Stimulated activated naive CD8-positive, alpha-beta T cell treated with anti-CD3 and anti-CD28 coated beads, Interleukin-15, Interleukin-2, amounts not matched to agents 100 ng/mL and 50 ng/mL, for 24 hours (primary cell): ENCODE data around the gene ARL16.

Experiments used
- H3K27ac Mint-ChIP-seq: one replicate; pipeline ENCODE4 v1.8.0; 2021; ENCODE audit warnings: mild to moderate bottlenecking, mixed read lengths
- H3K27me3 Mint-ChIP-seq: one replicate; pipeline ENCODE4 v1.8.0; 2021; ENCODE audit warnings: mixed read lengths
- H3K36me3 Mint-ChIP-seq: one replicate; pipeline ENCODE4 v1.8.0; 2021; ENCODE audit warnings: low read depth, mixed read lengths
- H3K4me1 Mint-ChIP-seq: one replicate; pipeline ENCODE4 v1.8.0; 2021; ENCODE audit warnings: low read depth, mixed read lengths
- H3K4me3 Mint-ChIP-seq: one replicate; pipeline ENCODE4 v1.8.0; 2021; ENCODE audit warnings: mild to moderate bottlenecking, mixed read lengths
- H3K9me3 Mint-ChIP-seq: one replicate; pipeline ENCODE4 v1.8.0; 2021; ENCODE audit warnings: mixed read lengths

ARL16 gene, protein sequence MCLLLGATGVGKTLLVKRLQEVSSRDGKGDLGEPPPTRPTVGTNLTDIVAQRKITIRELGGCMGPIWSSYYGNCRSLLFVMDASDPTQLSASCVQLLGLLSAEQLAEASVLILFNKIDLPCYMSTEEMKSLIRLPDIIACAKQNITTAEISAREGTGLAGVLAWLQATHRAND

DNA sequence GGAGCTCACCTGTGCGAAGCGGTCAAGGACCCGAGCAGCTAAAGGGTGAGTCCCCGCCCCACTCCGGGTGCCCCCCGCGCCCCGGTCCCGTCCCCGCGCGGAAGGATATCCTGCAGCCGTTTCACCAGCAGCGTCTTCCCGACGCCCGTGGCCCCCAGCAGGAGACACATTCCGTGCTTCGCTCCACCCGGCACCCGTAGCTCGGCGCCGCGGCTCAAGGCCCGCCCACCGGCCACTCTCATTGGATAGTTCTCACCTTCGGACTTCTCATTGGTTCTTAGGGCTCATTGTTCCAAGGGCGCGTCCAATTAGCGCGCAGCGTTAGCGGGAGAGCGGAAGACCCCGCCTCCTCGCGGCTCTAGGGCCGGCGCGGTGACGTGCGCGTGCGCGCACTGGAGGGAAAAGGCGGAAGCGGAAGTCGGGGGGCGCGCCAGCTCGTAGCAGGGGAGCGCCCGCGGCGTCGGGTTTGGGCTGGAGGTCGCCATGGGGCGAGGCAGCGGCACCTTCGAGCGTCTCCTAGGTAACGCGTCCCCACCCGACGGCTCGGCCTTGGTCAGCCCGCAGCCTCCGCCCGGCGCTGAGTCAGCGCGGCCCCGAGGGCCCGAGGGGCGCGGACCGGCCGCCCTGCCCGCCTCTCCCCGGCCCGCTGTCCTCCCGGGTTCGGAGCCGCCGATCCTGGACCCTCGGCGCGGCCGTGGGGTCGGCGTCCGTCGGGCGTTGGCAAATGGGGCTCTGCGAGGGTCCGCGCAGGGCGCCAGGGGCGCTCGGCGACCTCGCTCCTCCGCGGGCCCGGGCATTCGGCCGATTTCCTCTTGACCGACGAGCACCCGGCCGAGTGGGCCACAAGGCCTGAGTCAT, at the start of gene ARL16, which contains the start of gene HGS:
Gene ARL16 (minus strand): TSS at position 214 of the 858 bp plus-strand sequence. CDS start 44 bp downstream, at position 170.
Gene HGS (plus strand): TSS at position 428 of the 858 bp plus-strand sequence. CDS start 56 bp downstream, at position 484.
- H3K36me3 Mint-ChIP-seq = peaks cover 36% of the 10 kb centered on the region
- peak within 1 kb of the TSS; percentile 94 for H3K4me3 Mint-ChIP-seq
- no peaks in the 10 kb centered on the region for H3K9me3 Mint-ChIP-seq
- no peaks in the 10 kb centered on the region for H3K27me3 Mint-ChIP-seq
- H3K27ac Mint-ChIP-seq = peak within 1 kb of the TSS; percentile 92
- H3K4me1 Mint-ChIP-seq = peaks cover 35% of the 10 kb centered on the region

DNA sequence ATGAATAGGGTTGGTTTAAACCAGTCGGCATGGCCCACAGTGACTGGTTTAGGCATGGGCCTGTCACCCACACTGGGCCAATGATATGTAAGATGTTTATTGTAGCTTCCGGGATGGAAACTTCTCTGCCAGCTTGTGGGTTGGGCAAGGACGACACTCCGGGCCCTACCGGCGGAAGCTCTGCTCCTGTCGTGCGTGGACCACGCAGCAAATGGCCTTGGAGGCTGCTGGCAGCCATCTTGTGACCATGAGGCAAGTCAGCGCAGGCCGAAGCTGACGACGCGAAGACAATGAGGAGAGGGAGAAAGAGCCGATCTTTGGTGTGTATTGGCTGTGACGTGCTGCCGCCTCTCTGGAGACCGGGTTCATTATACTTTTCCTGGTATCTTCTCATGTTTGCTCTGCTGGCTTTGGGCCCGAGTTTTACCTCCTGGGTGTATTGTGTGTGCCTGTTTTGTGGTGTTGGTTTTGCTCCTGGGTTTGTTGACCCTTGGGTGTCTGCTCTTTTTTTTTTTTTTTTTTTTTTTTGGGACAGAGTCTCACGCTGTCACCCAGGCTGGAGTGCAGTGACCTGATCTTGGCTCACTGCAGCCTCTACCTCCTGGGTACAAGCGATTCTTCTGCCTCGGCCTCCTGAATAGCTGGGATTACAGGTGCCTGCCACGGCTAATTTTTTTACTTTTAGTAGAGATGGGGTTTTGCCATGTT, 43.9 kb upstream of the ARL16 start:
- H3K9me3 Mint-ChIP-seq = no peaks in the 10 kb centered on the region
- no peaks in the 10 kb centered on the region for H3K4me1 Mint-ChIP-seq
- no peak overlapping the region for H3K27ac Mint-ChIP-seq
- no peak overlapping the region for H3K4me3 Mint-ChIP-seq
- H3K36me3 Mint-ChIP-seq = no peaks in the 10 kb centered on the region
- peaks cover 27% of the 10 kb centered on the region for H3K27me3 Mint-ChIP-seq

DNA sequence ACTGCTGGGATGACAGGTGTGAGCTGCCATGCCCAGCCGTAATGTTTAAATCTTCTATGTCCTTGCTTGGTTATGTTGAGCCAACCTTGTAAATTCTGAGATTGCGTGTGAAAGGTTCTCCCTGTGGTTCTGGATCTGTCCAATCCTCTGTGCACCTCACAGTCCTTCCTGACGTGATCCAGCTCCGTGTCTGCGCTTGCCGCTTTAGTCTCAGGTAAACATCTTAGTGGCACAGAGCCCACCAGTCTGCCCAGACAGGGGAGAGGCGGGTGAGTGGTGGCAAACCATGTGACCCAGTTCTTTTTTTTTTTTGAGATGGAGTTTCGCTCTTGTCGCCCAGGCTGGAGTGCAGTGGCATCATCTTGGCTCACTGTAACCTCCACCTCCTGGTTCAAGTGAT, 42.4 kb upstream of the ARL16 start:
- Mint-ChIP-seq H3K4me1 (no peaks in the 10 kb centered on the region), H3K36me3 (no peaks in the 10 kb centered on the region), H3K27me3 (peaks cover 20% of the 10 kb centered on the region), H3K9me3 (no peaks in the 10 kb centered on the region), H3K4me3 (no peak overlapping the region), H3K27ac (no peak overlapping the region)

DNA sequence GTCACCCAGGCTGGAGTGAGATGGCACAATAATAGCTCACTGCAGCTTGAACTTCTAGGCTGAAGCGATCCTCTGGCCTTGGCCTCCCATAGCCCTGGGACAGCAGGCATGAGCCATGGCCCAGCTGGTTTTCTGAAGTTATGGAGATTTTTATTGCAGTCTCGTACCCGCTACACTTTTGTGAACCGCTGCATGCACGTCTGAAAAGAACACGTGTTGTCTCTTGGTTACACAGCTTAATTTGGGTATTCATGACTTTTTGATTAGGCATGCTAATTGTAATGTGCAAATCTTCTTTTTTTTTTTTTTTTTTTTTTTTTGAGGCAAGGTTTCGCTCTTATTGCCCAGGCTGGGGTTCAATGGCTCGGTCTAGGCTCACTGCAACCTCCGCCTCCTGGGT, 41.8 kb upstream of the ARL16 start:
- H3K27me3 Mint-ChIP-seq = peaks cover 17% of the 10 kb centered on the region
- no peaks in the 10 kb centered on the region for H3K9me3 Mint-ChIP-seq
- no peaks in the 10 kb centered on the region for H3K4me1 Mint-ChIP-seq
- no peaks in the 10 kb centered on the region for H3K36me3 Mint-ChIP-seq
- H3K27ac Mint-ChIP-seq = no peak overlapping the region
- no peak overlapping the region for H3K4me3 Mint-ChIP-seq

DNA sequence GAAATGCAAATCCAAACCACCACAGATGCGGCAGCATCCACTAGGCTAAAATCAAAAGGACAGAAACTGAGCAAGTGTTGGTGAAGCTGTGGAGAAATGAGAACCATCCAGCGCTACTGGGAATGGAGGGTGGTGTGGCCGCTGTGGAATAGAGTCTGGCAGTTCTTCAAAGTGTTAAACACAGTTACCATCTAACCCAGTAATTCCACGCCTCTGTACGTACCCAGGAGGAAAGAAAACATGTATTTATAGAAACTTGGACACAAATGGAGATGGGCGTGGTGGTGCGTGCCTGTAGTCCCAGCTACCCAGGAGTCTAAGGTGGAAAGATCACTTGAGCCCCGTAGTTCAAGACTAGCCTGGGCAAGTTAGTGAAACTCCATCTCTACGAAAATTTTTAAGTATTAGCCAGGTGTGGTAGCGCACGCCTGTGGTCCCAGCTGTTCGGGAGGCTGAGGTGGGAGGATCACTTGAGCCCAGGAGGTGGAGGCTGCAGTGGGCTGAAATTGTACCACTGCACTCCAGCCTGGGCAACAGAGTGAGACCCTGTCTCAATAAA, 40.1 kb upstream of the ARL16 start:
- no peak overlapping the region for H3K4me3 Mint-ChIP-seq
- no peaks in the 10 kb centered on the region for H3K36me3 Mint-ChIP-seq
- H3K9me3 Mint-ChIP-seq = no peaks in the 10 kb centered on the region
- no peak overlapping the region for H3K27ac Mint-ChIP-seq
- H3K27me3 Mint-ChIP-seq = peaks cover 17% of the 10 kb centered on the region
- no peaks in the 10 kb centered on the region for H3K4me1 Mint-ChIP-seq

DNA sequence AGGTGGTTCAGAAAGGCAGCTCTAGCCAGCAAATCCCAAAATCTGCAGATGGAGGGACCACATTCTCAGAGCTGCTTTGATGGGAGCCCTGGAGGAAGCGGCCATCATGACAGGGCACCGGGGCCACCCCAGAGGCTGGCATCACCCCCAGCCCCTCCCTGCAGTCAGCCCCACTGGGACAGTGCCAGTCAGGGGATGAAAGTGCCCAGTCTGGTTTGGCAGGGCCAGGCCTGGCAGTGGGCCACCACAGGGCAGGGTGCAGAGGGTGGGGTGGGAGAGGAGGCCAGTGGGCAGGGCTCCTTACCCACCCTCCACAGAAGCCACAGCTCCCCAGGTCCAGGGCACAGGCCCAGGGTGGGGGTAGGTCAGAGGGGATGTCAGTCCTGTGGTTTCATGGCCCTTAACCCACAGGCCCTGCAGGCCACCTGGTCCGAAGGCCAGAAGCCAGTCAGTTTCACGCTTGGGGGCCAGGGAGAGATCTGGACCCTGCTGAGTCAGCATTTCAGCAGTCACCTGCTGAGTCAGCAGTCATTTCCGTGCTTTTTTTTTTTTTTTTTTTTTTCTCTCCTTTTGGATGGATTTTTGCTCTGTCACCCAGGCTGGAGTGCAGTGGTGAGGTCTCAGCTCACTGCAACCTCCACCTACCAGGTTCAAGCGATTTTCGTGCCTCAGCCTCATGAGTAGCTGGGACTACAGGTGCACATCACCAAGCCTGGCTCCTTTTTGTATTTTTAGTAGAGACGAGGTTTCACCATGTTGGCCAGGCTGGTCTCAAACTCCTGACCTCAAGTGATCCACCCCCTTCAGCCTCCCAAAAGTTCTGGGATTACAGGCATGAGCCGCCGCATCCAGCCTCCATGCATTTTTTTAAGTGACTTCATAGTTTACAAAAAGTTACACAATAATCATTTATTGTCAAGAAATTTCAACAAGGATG, 38.9 kb upstream of the ARL16 start:
- Mint-ChIP-seq H3K4me1 (no peaks in the 10 kb centered on the region), H3K27ac (no peak overlapping the region), H3K36me3 (no peaks in the 10 kb centered on the region), H3K27me3 (peaks cover 17% of the 10 kb centered on the region), H3K9me3 (no peaks in the 10 kb centered on the region), H3K4me3 (no peak overlapping the region)

DNA sequence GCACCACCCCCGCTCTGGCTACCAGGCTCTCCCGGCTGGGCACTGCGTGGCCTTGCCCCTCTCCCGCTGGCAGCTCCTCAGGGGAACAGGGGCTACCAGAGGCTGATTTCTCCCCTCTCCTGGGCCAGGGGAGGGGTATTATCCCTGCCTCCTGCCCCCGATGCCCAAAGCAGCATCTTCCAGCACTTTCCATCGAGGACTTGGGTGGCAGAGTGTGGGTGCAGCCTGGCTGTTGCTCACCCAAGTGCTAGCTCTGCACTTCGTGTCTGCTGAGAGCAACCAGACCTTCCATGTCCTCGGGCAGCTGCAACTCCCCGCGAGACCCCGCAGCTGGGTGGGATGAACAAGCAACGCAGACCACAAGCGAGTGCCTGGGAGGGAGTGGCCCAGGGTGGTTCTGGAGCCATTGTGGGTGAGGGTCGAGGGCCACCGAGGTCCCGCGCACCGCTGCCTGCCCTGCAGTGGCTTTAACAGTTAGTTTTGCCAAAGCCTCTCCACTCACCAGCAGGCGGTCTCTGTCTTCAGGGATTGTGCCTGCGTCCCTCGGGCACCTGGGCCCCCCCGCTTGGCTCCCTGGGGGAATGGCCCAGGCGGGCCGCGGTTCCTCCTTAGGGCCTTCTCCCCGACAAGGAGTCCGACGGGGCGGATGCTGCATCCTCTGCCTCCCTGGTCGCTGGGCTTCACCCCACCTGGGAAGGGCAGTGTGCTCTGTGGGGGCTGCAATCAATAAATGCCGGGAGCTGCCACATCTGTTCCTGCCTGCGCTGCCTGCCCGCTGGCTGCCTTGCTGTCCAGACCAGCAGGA, 36.9 kb upstream of the ARL16 start:
- Mint-ChIP-seq H3K27me3 (peaks cover 9% of the 10 kb centered on the region), H3K4me1 (no peaks in the 10 kb centered on the region), H3K9me3 (no peaks in the 10 kb centered on the region), H3K4me3 (no peak overlapping the region), H3K36me3 (no peaks in the 10 kb centered on the region), H3K27ac (no peak overlapping the region)

DNA sequence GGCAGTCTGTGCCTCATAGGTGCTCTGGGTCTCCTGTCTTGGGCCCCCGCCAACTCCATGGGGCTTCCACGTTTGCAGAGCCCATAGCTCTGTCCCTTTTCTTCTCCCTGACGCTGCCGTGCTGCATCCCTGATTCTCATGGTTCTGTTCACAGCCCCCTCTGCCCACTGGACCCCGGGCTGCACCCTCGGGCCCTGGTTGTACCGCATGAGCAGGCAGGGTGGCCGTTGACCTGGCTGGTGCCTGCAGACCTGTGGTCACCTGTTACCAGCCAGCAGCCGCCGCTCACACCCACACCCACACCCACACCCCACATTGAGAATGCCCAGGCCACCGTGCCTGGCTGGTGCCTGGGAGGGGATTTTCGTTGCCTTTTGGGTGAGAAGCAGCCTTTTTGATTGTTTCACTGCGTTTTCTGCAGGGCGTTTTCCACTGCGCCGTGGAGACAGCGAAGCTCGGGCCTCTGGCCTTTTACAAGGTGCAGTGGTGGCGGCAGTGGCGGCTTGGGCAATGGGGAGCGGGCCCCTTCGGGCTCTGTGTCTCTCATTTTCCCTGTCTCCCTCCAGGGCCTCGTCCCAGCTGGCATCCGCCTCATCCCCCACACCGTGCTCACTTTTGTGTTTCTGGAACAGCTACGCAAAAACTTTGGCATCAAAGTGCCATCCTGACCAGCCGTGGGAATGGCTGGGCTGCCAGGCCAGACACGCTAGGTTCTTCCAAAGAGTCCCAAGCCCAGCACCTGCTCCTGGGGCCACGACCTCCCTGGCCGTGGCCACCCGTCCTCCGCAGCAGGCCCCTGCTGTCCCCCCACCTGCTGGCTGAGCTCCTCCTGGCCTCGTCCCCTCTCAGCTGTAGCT, 36.0 kb upstream of the ARL16 start:
- H3K4me3 Mint-ChIP-seq = no peak overlapping the region
- no peaks in the 10 kb centered on the region for H3K9me3 Mint-ChIP-seq
- peaks cover 9% of the 10 kb centered on the region for H3K27me3 Mint-ChIP-seq
- H3K27ac Mint-ChIP-seq = no peak overlapping the region
- H3K4me1 Mint-ChIP-seq = no peaks in the 10 kb centered on the region
- H3K36me3 Mint-ChIP-seq = no peaks in the 10 kb centered on the region

DNA sequence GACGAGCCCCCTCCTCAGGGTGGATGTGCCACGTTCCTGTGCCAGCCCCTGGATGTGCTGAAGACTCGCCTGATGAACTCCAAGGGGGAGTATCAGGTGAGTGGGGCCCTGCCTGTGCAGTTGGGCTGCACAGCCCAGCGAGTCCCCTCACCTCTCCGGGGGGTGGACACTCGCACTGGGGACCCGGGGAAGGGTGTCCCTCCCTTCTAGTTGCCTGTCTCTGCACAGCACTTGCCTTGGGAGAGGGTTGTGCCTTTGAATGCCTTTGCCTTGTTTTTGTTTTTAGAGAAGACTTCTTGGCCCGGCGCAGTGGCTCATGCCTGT, 34.1 kb upstream of the ARL16 start:
- H3K4me3 Mint-ChIP-seq = no peak overlapping the region
- no peaks in the 10 kb centered on the region for H3K36me3 Mint-ChIP-seq
- no peak overlapping the region for H3K27ac Mint-ChIP-seq
- peaks cover 8% of the 10 kb centered on the region for H3K4me1 Mint-ChIP-seq
- H3K9me3 Mint-ChIP-seq = no peaks in the 10 kb centered on the region
- H3K27me3 Mint-ChIP-seq = no peaks in the 10 kb centered on the region

DNA sequence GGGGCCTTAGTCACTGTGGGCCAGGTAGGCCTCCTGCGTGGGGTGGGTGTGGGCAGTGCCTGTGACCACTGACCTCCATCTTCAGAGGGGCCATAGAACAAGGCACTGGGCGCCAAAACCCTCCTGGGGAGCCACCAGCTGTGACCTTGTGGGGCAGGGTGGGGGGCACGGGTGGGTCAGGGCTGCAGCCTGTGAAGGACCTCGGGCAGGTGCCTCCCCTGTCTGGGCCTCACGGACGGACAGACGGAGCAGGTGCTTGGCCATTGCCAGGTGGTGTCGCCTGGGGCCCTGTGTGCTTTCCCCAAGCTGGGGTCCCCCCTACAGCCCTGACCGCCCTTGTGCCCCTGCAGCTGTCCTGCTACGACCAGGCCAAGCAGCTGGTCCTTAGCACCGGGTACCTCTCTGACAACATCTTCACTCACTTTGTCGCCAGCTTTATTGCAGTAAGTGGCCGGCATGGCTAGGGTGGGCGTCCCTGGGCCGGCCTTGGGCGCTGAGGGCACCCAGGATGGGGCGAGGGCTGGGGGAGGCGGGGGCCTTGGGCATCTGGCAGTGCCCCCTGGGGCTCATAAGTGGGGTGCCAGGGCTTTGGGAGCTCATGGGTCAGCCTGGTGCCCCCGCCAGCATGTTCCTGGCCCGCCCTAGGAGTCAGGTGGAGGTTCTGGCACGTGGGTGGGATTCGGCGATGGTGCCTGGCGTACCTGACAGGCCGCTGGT, 33.6 kb upstream of the ARL16 start:
- peaks cover 9% of the 10 kb centered on the region for H3K4me1 Mint-ChIP-seq
- H3K27me3 Mint-ChIP-seq = no peaks in the 10 kb centered on the region
- no peak overlapping the region for H3K4me3 Mint-ChIP-seq
- no peaks in the 10 kb centered on the region for H3K36me3 Mint-ChIP-seq
- no peaks in the 10 kb centered on the region for H3K9me3 Mint-ChIP-seq
- no peak overlapping the region for H3K27ac Mint-ChIP-seq

DNA sequence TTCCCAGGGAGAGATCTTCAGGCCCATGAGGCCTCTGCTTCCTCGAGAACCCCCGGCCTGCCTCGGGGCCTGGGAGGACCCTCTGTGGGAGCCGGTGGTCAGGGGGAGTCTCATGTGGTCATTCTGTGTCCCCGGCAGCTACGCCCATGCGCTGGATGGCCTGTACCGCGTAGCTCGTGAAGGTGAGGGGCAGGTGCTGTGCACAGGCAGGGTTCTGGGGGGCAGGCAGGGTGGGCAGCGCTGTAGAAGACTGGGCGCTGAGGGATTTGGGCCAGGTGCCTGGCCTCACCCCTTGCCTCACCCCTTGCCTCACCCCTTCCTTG, 33.0 kb upstream of the ARL16 start:
- H3K36me3 Mint-ChIP-seq = no peaks in the 10 kb centered on the region
- no peaks in the 10 kb centered on the region for H3K27me3 Mint-ChIP-seq
- no peaks in the 10 kb centered on the region for H3K9me3 Mint-ChIP-seq
- no peak overlapping the region for H3K27ac Mint-ChIP-seq
- H3K4me3 Mint-ChIP-seq = no peak overlapping the region
- peaks cover 11% of the 10 kb centered on the region for H3K4me1 Mint-ChIP-seq

DNA sequence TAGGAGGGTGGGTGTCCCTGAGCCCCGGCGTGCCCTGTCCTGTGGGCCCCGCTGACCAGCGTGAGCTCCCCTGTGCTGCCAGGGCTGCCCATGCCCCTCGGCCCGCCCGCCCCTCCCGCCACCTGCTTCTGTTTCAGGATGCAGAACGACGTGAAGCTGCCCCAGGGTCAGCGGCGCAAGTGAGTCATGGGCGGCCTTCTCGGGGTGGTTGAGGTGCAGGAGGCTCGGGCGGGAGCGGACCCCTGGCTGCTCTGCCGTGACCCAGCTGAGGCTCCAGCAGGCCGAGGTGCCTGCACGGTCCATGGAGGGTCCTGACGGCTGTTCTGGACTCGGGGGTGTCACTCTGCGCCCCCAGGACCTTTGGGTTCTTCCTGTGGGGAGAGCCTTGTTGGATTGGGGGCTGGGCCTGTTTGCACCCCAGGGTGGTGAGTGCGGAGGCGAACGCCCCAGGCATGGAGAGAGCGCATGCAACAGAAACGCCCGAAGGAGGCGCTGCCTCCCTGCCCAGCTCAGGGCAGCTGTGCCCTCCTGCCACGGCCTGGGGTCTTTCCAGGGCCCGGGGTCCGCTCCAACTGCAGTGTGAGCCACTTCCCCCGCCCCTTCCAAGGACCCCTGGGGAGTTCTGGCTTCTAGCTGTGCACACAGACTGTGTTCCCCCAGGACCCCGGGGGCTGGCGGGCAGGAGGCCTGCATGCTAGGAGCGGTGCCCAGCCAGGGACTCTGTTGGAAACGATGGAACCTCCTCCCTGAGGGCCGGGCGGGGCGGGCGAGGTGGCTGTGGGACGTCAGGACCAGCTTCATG, 32.5 kb upstream of the ARL16 start:
- H3K9me3 Mint-ChIP-seq = no peaks in the 10 kb centered on the region
- H3K36me3 Mint-ChIP-seq = no peaks in the 10 kb centered on the region
- H3K27me3 Mint-ChIP-seq = no peaks in the 10 kb centered on the region
- H3K27ac Mint-ChIP-seq = no peak overlapping the region
- no peak overlapping the region for H3K4me3 Mint-ChIP-seq
- peaks cover 16% of the 10 kb centered on the region for H3K4me1 Mint-ChIP-seq
